HAP-1 (cell line): ENCODE results near the gene IGFBP3.

ENCODE experiments used
- DNase-seq, 2 experiments: peaks; one replicate each; pipeline ENCODE4 v3.0.0-alpha.2; 2016 to 2020; ENCODE audit warnings: low spot score in 2 of 2
- H3K27me3 ChIP-seq: fragments of 250-450 bp; sonication (Bioruptor Pico); 2 replicates; pipeline ENCODE4 v1.5.1; 2020; ENCODE audit warnings: low read depth, mild to moderate bottlenecking, moderate library complexity
- H3K36me3 ChIP-seq: fragments of 250-450 bp; sonication (Bioruptor Pico); replicated peaks from 2 replicates; pipeline ENCODE4 v1.5.1; 2020; ENCODE audit warnings: mild to moderate bottlenecking
- H3K4me1 ChIP-seq: fragments of 250-450 bp; sonication (Bioruptor Pico); 2 replicates; pipeline ENCODE4 v1.5.1; 2020; ENCODE audit warnings: mild to moderate bottlenecking
- H3K4me3 ChIP-seq: fragments of 250-450 bp; sonication (Bioruptor Pico); 2 replicates; pipeline ENCODE4 v1.5.1; 2020; ENCODE audit warnings: mild to moderate bottlenecking, moderate library complexity
- H3K9me3 ChIP-seq: fragments of 250-450 bp; sonication (Bioruptor Pico); 2 replicates; pipeline ENCODE4 v1.5.1; 2020; ENCODE audit warnings: mild to moderate bottlenecking, moderate library complexity
- in situ Hi-C: fragments of 300-500 bp; cut with MboI; formaldehyde crosslinking; loops from 3 replicates; pipeline ENCODE4 v1.14.3; 2020; ENCODE audit warnings: low sequenced_read_pairs, inconsistent platforms, mixed read lengths

Gene IGFBP3

GRCh38 chr7:45882465-45882810 lies 38.6 kb downstream of the IGFBP3 start:
- Histone ChIP-seq H3K4me1 (no peaks in the 10 kb centered on the region), H3K4me3 (no peak overlapping the region), H3K36me3 (no peaks in the 10 kb centered on the region), H3K27me3 (no peaks in the 10 kb centered on the region), H3K9me3 (no peaks in the 10 kb centered on the region; the same call in 1 of the 2 replicates)
- in situ Hi-C loops = no loop called here
- DNase-seq = no peak

DNA sequence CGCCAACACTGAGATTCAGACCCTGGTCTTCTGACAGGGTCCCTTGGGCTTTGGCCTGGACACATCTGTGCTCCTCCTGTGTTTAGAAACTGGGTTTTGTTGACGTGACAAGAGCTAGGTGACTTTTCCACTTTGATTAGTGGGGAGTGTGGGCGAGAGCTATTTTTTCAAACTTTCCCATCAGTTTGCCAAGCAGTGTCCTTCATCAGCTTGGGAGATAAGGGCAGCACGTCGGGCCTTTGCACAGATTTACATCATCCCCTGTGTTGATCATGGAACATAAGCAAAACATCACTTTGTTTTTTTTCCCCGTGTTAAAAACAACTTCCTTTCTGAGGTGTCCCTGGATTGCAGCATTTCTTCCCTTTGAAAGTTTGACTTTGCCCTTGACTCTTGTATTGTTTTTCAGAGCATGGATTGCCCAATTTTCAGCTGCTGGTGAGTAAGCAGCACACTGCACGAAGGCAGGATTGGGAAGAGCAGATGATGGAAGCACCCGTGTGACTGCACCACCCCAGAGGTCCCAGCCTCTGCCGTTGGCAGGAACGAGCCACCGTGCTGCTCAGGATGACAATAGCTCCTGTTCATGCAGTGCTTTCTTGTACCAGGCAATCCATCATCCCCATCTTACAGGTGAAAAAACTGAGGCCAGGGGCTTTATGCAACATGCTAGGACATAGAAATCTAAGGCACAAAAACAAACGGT lies 39.2 kb downstream of the IGFBP3 start:
- Histone ChIP-seq H3K4me1 (no peaks in the 10 kb centered on the region), H3K36me3 (no peaks in the 10 kb centered on the region), H3K9me3 (no peaks in the 10 kb centered on the region; the same call in 1 of the 2 replicates), H3K27me3 (no peaks in the 10 kb centered on the region), H3K4me3 (no peak overlapping the region)
- in situ Hi-C loops = no loop called here
- DNase-seq = no peak

- Histone ChIP-seq H3K27me3 (no peaks in the 10 kb centered on the region), H3K36me3 (no peaks in the 10 kb centered on the region), H3K4me1 (no peaks in the 10 kb centered on the region), H3K4me3 (no peak overlapping the region), H3K9me3 (no peaks in the 10 kb centered on the region; the same call in 1 of the 2 replicates)
- no peak for DNase-seq
- in situ Hi-C loops = no loop called here
These were observed 39.8 kb downstream of the IGFBP3 start for GRCh38 chr7:45881280-45881758.

GRCh38 chr7:45880433-45880860 lies 40.6 kb downstream of the IGFBP3 start:
- no peak overlapping the region for H3K4me3 ChIP-seq
- DNase-seq = no peak
- in situ Hi-C loops = no loop called here
- no peaks in the 10 kb centered on the region for H3K36me3 ChIP-seq
- H3K9me3 ChIP-seq = no peaks in the 10 kb centered on the region; the same call in 1 of the 2 replicates
- H3K4me1 ChIP-seq = no peaks in the 10 kb centered on the region
- H3K27me3 ChIP-seq = no peaks in the 10 kb centered on the region

DNA sequence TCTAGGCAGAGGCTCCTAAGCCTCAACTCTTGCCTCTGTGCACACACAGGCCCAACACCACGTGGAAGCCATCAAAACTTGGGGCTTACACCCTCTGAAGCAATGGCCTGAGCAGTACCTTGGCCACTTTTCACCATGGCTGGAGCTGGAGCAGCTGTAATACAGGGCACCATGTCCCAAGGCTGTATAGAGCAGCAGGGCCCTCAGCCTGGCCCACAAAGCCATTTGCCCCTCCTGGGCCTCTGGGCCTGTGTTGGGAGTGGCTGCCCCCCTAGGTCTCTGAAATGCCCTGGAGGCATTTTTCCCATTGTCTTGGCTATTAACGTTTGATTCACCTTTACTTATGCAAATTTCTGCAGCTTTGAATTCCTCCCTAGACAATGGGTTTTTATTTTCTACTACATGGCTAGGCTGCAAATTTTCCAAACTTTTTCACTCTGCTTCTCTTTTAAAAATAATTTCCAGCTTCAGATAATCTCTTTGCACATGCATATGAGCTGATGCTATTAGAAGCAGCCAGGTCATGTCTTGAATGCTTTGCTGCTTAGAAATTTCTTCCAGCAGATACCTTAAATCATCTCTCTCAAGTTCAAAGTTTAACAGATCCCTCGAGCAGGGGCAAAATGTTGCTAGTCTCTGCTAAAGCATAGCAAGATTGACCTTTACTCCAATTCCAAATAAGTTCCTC lies 42.5 kb downstream of the IGFBP3 start:
- in situ Hi-C loops = no loop called here
- Histone ChIP-seq H3K9me3 (no peaks in the 10 kb centered on the region; the same call in 1 of the 2 replicates), H3K27me3 (no peaks in the 10 kb centered on the region), H3K4me3 (no peak overlapping the region), H3K4me1 (no peaks in the 10 kb centered on the region), H3K36me3 (no peaks in the 10 kb centered on the region)
- DNase-seq = no peak

DNA sequence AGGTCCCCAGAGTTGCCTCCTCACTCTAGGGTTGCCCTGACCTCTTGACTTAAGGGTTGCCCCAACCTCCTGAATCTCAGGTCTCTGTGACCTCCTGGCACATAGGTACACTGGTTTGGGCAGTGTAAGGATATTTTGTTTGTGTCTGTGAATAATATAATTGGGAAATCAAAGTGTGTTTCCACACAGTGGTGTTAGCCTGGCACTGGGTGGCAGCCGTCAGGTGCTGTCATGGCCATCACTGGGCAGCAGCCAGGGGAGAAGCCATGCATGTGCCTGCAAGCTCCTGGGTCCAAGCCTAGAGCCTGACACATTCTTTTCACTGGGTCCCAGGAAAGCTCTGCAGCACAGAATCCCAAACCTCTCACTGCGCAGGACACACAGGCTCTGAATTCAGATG lies 44.6 kb downstream of the IGFBP3 start:
- H3K9me3 ChIP-seq = no peaks in the 10 kb centered on the region; the same call in 1 of the 2 replicates
- in situ Hi-C loops = no loop called here

GRCh38 chr7:45874408-45875131 lies 46.5 kb downstream of the IGFBP3 start:
- Histone ChIP-seq H3K27me3 (no peaks in the 10 kb centered on the region; the same call in 1 of the 2 replicates), H3K9me3 (no peaks in the 10 kb centered on the region; the same call in 1 of the 2 replicates), H3K4me3 (no peak overlapping the region), H3K4me1 (no peaks in the 10 kb centered on the region), H3K36me3 (no peaks in the 10 kb centered on the region)
- no peak for DNase-seq
- in situ Hi-C loops = no loop called here

More for the DNA sequence above, 44.6 kb downstream of the IGFBP3 start:
- H3K36me3 ChIP-seq = no peaks in the 10 kb centered on the region
- no peak for DNase-seq
- H3K4me3 ChIP-seq = no peak overlapping the region
- no peaks in the 10 kb centered on the region for H3K4me1 ChIP-seq
- H3K27me3 ChIP-seq = no peaks in the 10 kb centered on the region; the same call in 1 of the 2 replicates

GRCh38 chr7:45873355-45873754 lies 47.7 kb downstream of the IGFBP3 start:
- in situ Hi-C loops = no loop called here
- Histone ChIP-seq H3K4me1 (no peaks in the 10 kb centered on the region), H3K27me3 (no peaks in the 10 kb centered on the region; the same call in 1 of the 2 replicates), H3K9me3 (no peaks in the 10 kb centered on the region), H3K36me3 (no peaks in the 10 kb centered on the region), H3K4me3 (no peak overlapping the region)
- no peak for DNase-seq

- in situ Hi-C loops = no loop called here
- H3K4me1 ChIP-seq = no peaks in the 10 kb centered on the region
- no peak for DNase-seq
- H3K36me3 ChIP-seq = no peaks in the 10 kb centered on the region
- H3K27me3 ChIP-seq = no peaks in the 10 kb centered on the region; the same call in 1 of the 2 replicates
- H3K4me3 ChIP-seq = no peak within 1 kb of the TSS
- no peaks in the 10 kb centered on the region for H3K9me3 ChIP-seq
These were observed 48.1 kb downstream of the IGFBP3 start, which contains the start of gene CCDC201 for GRCh38 chr7:45873035-45873354. CCDC201 (minus strand) TSS chr7:45873082; CDS start chr7:45873007, 75 bp downstream.

GRCh38 chr7:45872116-45873034 lies 48.7 kb downstream of the IGFBP3 start:
- H3K4me1 ChIP-seq = no peaks in the 10 kb centered on the region
- peak in 1 of 2 experiments; percentile 23 for DNase-seq
- H3K27me3 ChIP-seq = no peaks in the 10 kb centered on the region; the same call in 1 of the 2 replicates
- in situ Hi-C loops = no loop called here
- H3K36me3 ChIP-seq = no peaks in the 10 kb centered on the region
- no peak overlapping the region for H3K4me3 ChIP-seq
- H3K9me3 ChIP-seq = no peaks in the 10 kb centered on the region

GRCh38 chr7:45869426-45869825 lies 51.6 kb downstream of the IGFBP3 start:
- in situ Hi-C loops = no loop called here
- Histone ChIP-seq H3K4me3 (no peak overlapping the region), H3K36me3 (no peaks in the 10 kb centered on the region)

DNA sequence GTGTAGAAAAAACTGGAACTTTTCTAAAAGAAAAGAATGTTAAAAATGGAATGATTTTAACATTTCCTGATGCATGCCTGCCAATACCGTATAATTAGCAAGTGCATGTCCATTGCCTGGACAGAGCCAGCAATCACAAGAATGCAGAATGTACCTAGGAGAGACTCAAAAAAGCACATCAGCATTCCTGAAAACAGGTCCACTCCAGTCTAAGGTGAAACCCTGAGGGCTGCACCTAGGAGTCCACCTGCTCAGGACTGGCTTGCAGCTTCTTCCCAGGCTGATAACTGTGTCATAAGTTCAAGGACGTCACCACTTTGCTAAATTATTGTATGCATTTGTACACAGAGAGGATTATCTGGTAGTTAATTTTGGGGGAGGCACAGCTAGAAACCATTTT lies 53.6 kb downstream of the IGFBP3 start:
- Histone ChIP-seq H3K36me3 (no peaks in the 10 kb centered on the region), H3K9me3 (no peaks in the 10 kb centered on the region), H3K27me3 (no peaks in the 10 kb centered on the region; the same call in 1 of the 2 replicates), H3K4me1 (no peaks in the 10 kb centered on the region), H3K4me3 (no peak overlapping the region)
- in situ Hi-C loops = no loop called here
- DNase-seq = no peak

More at GRCh38 chr7:45869426-45869825, 51.6 kb downstream of the IGFBP3 start:
- Histone ChIP-seq H3K4me1 (no peaks in the 10 kb centered on the region), H3K9me3 (no peaks in the 10 kb centered on the region), H3K27me3 (no peaks in the 10 kb centered on the region; the same call in 1 of the 2 replicates)
- no peak for DNase-seq
